PFSK-1 (cell line): ENCODE measurements around the gene NEK7.

Experiments
- TAF1 ChIP-seq: IDR thresholded peaks from 2 replicates; pipeline ENCODE4 v1.6.1; 2012; ENCODE audit warnings: low read length, control low read depth, borderline replicate concordance; ENCODE audit not compliant: insufficient read depth
- TF ChIP-seq, protein P1 (sequence below), 2 experiments: IDR thresholded peaks; 2 replicates each; pipeline versions ENCODE4 v1.6.1 to v1.8.0; 2011 to 2012; ENCODE audit warnings: low read depth in 2 of 2, low read length in 2 of 2, control low read depth in 1 of 2, inconsistent platforms in 1 of 2, mild to moderate bottlenecking in 1 of 2, moderate library complexity in 1 of 2; ENCODE audit not compliant: insufficient read depth in 1 of 2

DNA sequence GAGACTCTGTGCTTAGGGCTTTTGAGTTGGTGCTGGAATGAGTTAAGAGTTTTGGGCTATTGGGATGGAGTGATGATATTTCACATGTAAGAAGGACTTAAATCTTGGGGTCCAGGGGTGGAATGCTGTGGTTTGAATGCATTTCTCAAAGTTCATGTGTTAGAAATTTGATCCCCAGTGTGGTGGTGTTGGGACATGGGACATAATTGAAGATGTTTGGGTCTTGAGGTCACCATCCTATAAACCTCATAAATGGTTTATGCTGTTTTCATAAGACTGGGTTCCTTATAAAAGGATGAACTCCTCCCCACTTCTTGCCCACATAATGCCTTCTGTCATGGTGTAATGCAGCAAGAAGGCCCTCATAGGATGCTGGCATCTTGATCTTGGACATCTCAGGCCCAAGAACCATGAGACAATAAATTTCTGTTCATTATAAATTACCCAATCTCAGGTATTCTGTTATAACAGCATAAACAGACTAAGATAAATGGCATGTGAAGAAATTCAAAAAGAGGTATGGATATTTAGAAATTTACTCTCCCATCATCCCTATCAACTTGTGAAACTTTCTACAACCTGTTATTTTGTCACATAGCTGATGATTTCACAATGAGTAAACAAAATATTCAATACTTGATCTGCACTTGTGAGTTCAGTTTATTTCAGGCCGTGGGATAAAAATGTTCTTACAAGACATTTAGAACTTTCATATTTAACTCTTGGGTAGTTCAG is 48.0 kb upstream of the NEK7 start:
- TF ChIP-seq TAF1 = no peak
- TF ChIP-seq, protein P1, sequence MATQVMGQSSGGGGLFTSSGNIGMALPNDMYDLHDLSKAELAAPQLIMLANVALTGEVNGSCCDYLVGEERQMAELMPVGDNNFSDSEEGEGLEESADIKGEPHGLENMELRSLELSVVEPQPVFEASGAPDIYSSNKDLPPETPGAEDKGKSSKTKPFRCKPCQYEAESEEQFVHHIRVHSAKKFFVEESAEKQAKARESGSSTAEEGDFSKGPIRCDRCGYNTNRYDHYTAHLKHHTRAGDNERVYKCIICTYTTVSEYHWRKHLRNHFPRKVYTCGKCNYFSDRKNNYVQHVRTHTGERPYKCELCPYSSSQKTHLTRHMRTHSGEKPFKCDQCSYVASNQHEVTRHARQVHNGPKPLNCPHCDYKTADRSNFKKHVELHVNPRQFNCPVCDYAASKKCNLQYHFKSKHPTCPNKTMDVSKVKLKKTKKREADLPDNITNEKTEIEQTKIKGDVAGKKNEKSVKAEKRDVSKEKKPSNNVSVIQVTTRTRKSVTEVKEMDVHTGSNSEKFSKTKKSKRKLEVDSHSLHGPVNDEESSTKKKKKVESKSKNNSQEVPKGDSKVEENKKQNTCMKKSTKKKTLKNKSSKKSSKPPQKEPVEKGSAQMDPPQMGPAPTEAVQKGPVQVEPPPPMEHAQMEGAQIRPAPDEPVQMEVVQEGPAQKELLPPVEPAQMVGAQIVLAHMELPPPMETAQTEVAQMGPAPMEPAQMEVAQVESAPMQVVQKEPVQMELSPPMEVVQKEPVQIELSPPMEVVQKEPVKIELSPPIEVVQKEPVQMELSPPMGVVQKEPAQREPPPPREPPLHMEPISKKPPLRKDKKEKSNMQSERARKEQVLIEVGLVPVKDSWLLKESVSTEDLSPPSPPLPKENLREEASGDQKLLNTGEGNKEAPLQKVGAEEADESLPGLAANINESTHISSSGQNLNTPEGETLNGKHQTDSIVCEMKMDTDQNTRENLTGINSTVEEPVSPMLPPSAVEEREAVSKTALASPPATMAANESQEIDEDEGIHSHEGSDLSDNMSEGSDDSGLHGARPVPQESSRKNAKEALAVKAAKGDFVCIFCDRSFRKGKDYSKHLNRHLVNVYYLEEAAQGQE (IDR thresholded peaks at IDR 0.05; ENCODE audit: insufficient read depth in 1 of 2, low read depth in 2 of 2, low read length in 2 of 2) = no peak
